OCI-LY7 (cell line): Measurements from ENCODE around the gene EGFLAM. TPM values are rescaled to one million over a fixed set of nuclear protein-coding genes. Genes with fewer than 3 reads are reported as not detected.

Source experiments
- BruUV-seq: library from RNA; stranded (reverse); fragments of 400-500 nt; replicated peaks from 2 replicates; lab custom pipeline; 2021; lab: Mats Ljungman, UMichigan
- CTCF ChIA-PET: fragments of 300-600 bp; sonication (Branson Sonifier 250); formaldehyde crosslinking; loops from one replicate; lab custom pipeline; 2022; ENCODE audit warnings: antibody characterized with exemption; ENCODE audit not compliant: unreplicated experiment; lab: Charles Lee
- POLR2A ChIA-PET: fragments of 300-600 bp; sonication (Branson Sonifier 250); formaldehyde crosslinking; loops from one replicate; lab custom pipeline; 2022; ENCODE audit warnings: antibody characterized with exemption; lab: Charles Lee
- DNase-seq: peaks from one replicate; pipeline ENCODE4 v3.0.0-alpha.2; 2015; ENCODE audit warnings: low spot score
- H2AFZ ChIP-seq: fragments of 200-600 bp; sonication (generic), shearing (Covaris generic); 2 replicates; pipeline ENCODE4 v1.6.1; 2014; ENCODE audit warnings: mild to moderate bottlenecking, antibody characterized with exemption, low read length, moderate library complexity
- H3K27ac ChIP-seq: fragments of 200-600 bp; sonication (generic); 2 replicates; pipeline ENCODE4 v1.5.1; 2014; ENCODE audit warnings: mixed run types, low read depth, mild to moderate bottlenecking, moderate library complexity, low read length, inconsistent platforms; ENCODE audit not compliant: poor library complexity, severe bottlenecking
- H3K36me3 ChIP-seq: fragments of 200-600 bp; sonication (generic); 2 replicates; pipeline ENCODE4 v1.6.1; 2014; ENCODE audit warnings: mild to moderate bottlenecking, antibody characterized with exemption, low read length, moderate library complexity, mixed read lengths; ENCODE audit not compliant: insufficient read depth
- H3K4me1 ChIP-seq: fragments of 200-600 bp; sonication (generic); 2 replicates; pipeline ENCODE4 v1.5.1; 2014; ENCODE audit warnings: mild to moderate bottlenecking, low read length; ENCODE audit not compliant: insufficient read depth, poor library complexity, severe bottlenecking
- H3K4me2 ChIP-seq: fragments of 200-600 bp; sonication (generic); 2 replicates; pipeline ENCODE4 v1.6.1; 2014; ENCODE audit warnings: mild to moderate bottlenecking, low read length
- H3K4me3 ChIP-seq: fragments of 200-600 bp; sonication (generic); 2 replicates; pipeline ENCODE4 v1.5.1; 2014; ENCODE audit warnings: mild to moderate bottlenecking, low read depth, low read length; ENCODE audit not compliant: poor library complexity, severe bottlenecking
- H3K79me2 ChIP-seq: fragments of 200-600 bp; sonication (generic); 2 replicates; pipeline ENCODE4 v1.6.1; 2016; ENCODE audit warnings: low read depth, mild to moderate bottlenecking, low read length, moderate library complexity, mixed read lengths; ENCODE audit not compliant: insufficient read depth
- H3K9me2 ChIP-seq: fragments of 200-600 bp; sonication (generic); 2 replicates; pipeline ENCODE4 v1.6.1; 2016; ENCODE audit warnings: mild to moderate bottlenecking, low read length, mixed read lengths; ENCODE audit not compliant: insufficient read depth
- H3K9me3 ChIP-seq: fragments of 200-600 bp; sonication (generic); 2 replicates; pipeline ENCODE4 v1.6.1; 2014; ENCODE audit warnings: mild to moderate bottlenecking, mixed run types, low read length, mixed read lengths
- H4K20me1 ChIP-seq: fragments of 200-600 bp; sonication (generic); 2 replicates; pipeline ENCODE4 v1.6.1; 2014; ENCODE audit warnings: mild to moderate bottlenecking, antibody characterized with exemption, low read length, moderate library complexity, mixed read lengths; ENCODE audit not compliant: insufficient read depth
- EZH2phosphoT487 ChIP-seq: fragments of 200-600 bp; sonication (generic); IDR thresholded peaks from 2 replicates; pipeline ENCODE4 v1.6.1; 2018; ENCODE audit warnings: low read depth, borderline replicate concordance, mild to moderate bottlenecking, mixed run types, antibody characterized with exemption, low read length, moderate library complexity, mixed read lengths
- intact Hi-C: fragments of 100-400 bp; cut with micrococcal nuclease; formaldehyde crosslinking; loops from one replicate; pipeline ENCODE4 v1.10.0; 2022; ENCODE audit not compliant: unreplicated experiment
- total RNA-seq, 2 experiments: library from RNA; depleted of rRNA in 1 of 2; stranded (reverse); fragments of >200 nt in 1 of 2; shearing (Covaris generic) in 1 of 2; gene quantifications; 2 replicates each; pipeline ENCODE4 v1.2.3, GENCODE V29; 2014 to 2022
- TF ChIP-seq, protein P1 (sequence below): fragments of 200-600 bp; sonication (generic); conservative IDR thresholded peaks from 2 replicates; pipeline ENCODE4 v1.5.1; 2014; ENCODE audit warnings: mild to moderate bottlenecking, antibody characterized with exemption, low read length, moderate library complexity, mixed read lengths

EGFLAM gene
- total RNA-seq, 2 experiments from 2014 or later: not detected

DNA sequence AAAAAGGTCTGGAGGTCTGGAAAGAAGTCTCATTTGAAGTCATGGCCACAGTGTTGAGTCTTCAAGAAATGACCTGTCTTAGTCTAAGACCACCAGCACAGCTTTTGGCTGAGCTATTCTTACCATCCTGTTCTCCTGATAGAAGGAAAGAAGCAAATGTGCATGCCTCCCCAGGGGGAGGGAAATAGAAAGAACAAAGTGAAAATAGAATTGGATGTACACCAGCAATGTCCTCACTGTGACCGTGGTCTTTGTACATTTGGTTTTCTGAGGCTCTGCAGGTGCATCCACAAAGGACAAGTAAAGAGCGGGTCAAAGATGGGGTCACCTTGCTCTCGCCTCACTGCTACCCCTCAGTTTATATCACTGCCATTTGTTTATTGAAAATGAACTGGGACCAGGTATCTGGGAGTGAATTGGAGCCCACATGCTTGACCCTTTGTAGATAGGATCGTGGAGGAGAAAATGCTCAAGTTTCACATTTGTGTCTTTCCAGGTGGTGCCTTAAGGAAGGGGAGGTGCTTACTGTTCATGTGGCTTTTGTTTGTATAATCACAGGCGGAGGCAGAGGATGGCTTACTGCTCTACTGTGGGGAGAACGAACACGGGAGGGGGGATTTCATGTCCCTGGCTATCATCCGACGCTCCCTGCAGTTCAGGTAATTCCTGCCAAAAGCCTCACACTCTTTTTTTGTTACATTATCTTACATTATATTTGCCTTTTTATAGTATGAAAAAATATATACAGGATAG lies 150.3 kb downstream of the EGFLAM start:
- POLR2A ChIA-PET: no interaction called here
- no peak overlapping the region for H3K4me2 ChIP-seq
- no peaks in the 10 kb centered on the region for H3K4me1 ChIP-seq
- CTCF ChIA-PET: no interaction called here
- H4K20me1 ChIP-seq: no peaks in the 10 kb centered on the region
- no peak overlapping the region for H3K4me3 ChIP-seq
- H2AFZ ChIP-seq: no peak overlapping the region
- intact Hi-C loops: no loop called here
- no peaks in the 10 kb centered on the region for H3K9me2 ChIP-seq
- TF ChIP-seq, protein P1, sequence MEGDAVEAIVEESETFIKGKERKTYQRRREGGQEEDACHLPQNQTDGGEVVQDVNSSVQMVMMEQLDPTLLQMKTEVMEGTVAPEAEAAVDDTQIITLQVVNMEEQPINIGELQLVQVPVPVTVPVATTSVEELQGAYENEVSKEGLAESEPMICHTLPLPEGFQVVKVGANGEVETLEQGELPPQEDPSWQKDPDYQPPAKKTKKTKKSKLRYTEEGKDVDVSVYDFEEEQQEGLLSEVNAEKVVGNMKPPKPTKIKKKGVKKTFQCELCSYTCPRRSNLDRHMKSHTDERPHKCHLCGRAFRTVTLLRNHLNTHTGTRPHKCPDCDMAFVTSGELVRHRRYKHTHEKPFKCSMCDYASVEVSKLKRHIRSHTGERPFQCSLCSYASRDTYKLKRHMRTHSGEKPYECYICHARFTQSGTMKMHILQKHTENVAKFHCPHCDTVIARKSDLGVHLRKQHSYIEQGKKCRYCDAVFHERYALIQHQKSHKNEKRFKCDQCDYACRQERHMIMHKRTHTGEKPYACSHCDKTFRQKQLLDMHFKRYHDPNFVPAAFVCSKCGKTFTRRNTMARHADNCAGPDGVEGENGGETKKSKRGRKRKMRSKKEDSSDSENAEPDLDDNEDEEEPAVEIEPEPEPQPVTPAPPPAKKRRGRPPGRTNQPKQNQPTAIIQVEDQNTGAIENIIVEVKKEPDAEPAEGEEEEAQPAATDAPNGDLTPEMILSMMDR: no peak
- no peak for DNase-seq
- no TSS peak for BruUV-seq
- H3K9me3 ChIP-seq: no peaks in the 10 kb centered on the region
- H3K27ac ChIP-seq: no peak overlapping the region
- no peaks in the 10 kb centered on the region for H3K36me3 ChIP-seq
- no peaks in the 10 kb centered on the region for H3K79me2 ChIP-seq

DNA sequence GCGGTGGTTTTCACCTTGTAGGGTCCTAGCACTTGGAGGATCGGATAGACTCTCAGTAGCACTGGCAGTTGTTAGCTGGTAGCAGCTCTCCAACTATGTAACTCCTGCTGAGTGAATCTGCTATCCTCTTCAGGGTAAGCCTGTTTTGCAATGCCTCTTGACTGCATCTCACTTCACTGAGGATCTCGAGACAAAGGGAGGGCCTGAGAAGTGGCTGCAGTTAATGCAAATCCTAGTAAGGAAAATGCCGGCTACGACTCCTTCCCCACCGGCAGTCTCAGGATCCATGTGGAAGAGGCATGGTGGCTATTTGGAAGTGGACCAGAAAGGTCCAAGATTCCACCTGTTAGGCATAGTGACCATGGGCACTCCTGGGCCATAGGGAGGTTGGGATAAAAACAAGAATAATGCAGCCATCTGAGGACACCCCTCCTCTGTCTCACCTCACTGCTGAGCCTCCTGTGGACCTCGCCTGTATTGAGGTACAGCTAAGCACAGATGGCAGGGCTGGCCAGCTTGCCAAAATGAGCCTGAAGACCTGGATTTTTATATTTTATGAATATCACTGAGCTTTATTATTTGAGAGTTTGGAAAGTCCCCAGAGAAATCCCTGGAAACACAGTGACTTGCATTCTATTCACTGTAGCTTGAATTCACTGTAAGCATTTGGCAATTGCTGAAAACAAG lies 152.1 kb downstream of the EGFLAM start:
- H4K20me1 ChIP-seq: no peaks in the 10 kb centered on the region
- CTCF ChIA-PET: no interaction called here
- no peaks in the 10 kb centered on the region for H3K9me3 ChIP-seq
- H3K27ac ChIP-seq: no peak overlapping the region
- BruUV-seq: no TSS peak
- POLR2A ChIA-PET: interaction anchor here (0.6 kb wide), 1 partner anchor 41 kb away, joined by 4 read pairs; no protein-coding TSS in a partner anchor
- no peak overlapping the region for H3K4me2 ChIP-seq
- DNase-seq: no peak
- H3K4me3 ChIP-seq: no peak overlapping the region
- intact Hi-C loops: no loop called here
- no peak overlapping the region for H2AFZ ChIP-seq
- no peaks in the 10 kb centered on the region for H3K4me1 ChIP-seq
- H3K9me2 ChIP-seq: no peaks in the 10 kb centered on the region
- no peaks in the 10 kb centered on the region for H3K36me3 ChIP-seq
- H3K79me2 ChIP-seq: no peaks in the 10 kb centered on the region
- no peak for TF ChIP-seq EZH2phosphoT487
- TF ChIP-seq, protein P1: no peak

DNA sequence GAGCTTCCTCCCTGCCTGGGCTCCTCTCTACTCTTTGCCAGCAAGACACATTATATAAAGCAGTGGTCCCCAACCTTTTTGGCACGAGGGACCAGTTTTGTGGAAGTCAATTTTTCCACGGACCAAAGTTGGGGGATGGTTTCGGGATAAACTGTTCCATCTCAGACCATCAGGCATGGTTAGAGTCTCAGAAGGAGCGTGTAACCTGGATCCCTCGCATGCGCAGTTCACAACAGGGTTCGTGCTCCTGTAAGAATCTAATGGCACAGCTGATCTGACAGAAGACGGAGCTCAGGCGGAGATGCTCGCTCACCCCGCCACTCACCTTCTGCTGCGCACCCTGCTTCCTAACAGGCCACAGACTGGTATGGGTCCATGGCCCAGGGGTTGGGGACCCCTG lies 155.3 kb downstream of the EGFLAM start:
- no peaks in the 10 kb centered on the region for H4K20me1 ChIP-seq
- BruUV-seq: no TSS peak
- ChIA-PET POLR2A (interaction anchor here (0.6 kb wide), 1 partner anchor 132 kb away, joined by 4 read pairs; no protein-coding TSS in a partner anchor), CTCF (no interaction called here)
- H3K9me3 ChIP-seq: no peaks in the 10 kb centered on the region
- H3K27ac ChIP-seq: no peak overlapping the region
- no peak overlapping the region for H3K4me3 ChIP-seq
- no peak overlapping the region for H2AFZ ChIP-seq
- TF ChIP-seq, protein P1: no peak
- TF ChIP-seq EZH2phosphoT487: no peak
- H3K79me2 ChIP-seq: no peaks in the 10 kb centered on the region
- H3K4me2 ChIP-seq: no peak overlapping the region
- H3K9me2 ChIP-seq: no peaks in the 10 kb centered on the region
- no peak for DNase-seq
- intact Hi-C loops: no loop called here
- H3K4me1 ChIP-seq: no peaks in the 10 kb centered on the region
- H3K36me3 ChIP-seq: no peaks in the 10 kb centered on the region
